NCI-H226 (cell line): ENCODE data around the gene HELZ.
A peak's percentile ranks its signal among the peaks of the same experiment; 100 is the strongest.
"Not testable (repeated sequence)": the region's sequence is repeated elsewhere in the genome, so short reads cannot be mapped to it uniquely, and the experiment has no call there.

Source experiments
- DNase-seq: peaks from one replicate; pipeline ENCODE4 v3.0.0-alpha.2; 2015

Gene HELZ

GRCh38 chr17:67109111-67109510 lies 135.9 kb downstream of the HELZ start:
- DNase-seq = no peak

GRCh38 chr17:67107811-67108775 lies 136.9 kb downstream of the HELZ start:
- no peak for DNase-seq

- no peak for DNase-seq
Measured at GRCh38 chr17:67107171-67107570, 137.8 kb downstream of the HELZ start.

GRCh38 chr17:67105213-67105612 lies 139.8 kb downstream of the HELZ start:
- DNase-seq = peak; percentile 65

- not testable (repeated sequence) for DNase-seq
Measured at GRCh38 chr17:67104641-67105040, 140.4 kb downstream of the HELZ start.

- DNase-seq = no peak
Measured at GRCh38 chr17:67098006-67098405, 147.0 kb downstream of the HELZ start.

- DNase-seq = no peak
Measured at GRCh38 chr17:67096609-67097008, 148.4 kb downstream of the HELZ start.

- DNase-seq = peak; percentile 38
Measured at GRCh38 chr17:67095803-67096202, 149.2 kb downstream of the HELZ start.

GRCh38 chr17:67095291-67095690 lies 149.7 kb downstream of the HELZ start:
- DNase-seq = peak; percentile 91

GRCh38 chr17:67093348-67093747 lies 151.6 kb downstream of the HELZ start:
- no peak for DNase-seq

- DNase-seq = not testable (repeated sequence)
Measured at GRCh38 chr17:67092710-67093109, 152.3 kb downstream of the HELZ start.

- DNase-seq = no peak
Measured at GRCh38 chr17:67092291-67092690, 152.7 kb downstream of the HELZ start.

GRCh38 chr17:67090341-67090740 lies 154.7 kb downstream of the HELZ start:
- DNase-seq = no peak

GRCh38 chr17:67088639-67089038 lies 156.4 kb downstream of the HELZ start:
- DNase-seq = no peak

- no peak for DNase-seq
Measured at GRCh38 chr17:67085406-67085805, 159.6 kb downstream of the HELZ start.

- DNase-seq = no peak
Measured at GRCh38 chr17:67082107-67082506, 162.9 kb downstream of the HELZ start.

- DNase-seq = no peak
Measured at GRCh38 chr17:67080804-67081203, 164.2 kb downstream of the HELZ start.

- no peak for DNase-seq
Measured at GRCh38 chr17:67079491-67079890, 165.5 kb downstream of the HELZ start.

- no peak for DNase-seq
Measured at GRCh38 chr17:67078292-67078691, 166.7 kb downstream of the HELZ start.

- DNase-seq = no peak
Measured at GRCh38 chr17:67076290-67076689, 168.7 kb downstream of the HELZ start.

- DNase-seq = no peak
Measured at GRCh38 chr17:67074781-67075180, 170.2 kb downstream of the HELZ start.

GRCh38 chr17:67072885-67073284 lies 172.1 kb downstream of the HELZ start:
- DNase-seq = no peak

- no peak for DNase-seq
Measured at GRCh38 chr17:67071595-67071994, 173.4 kb downstream of the HELZ start.

- DNase-seq = no peak
Measured at GRCh38 chr17:67069603-67070136, 175.3 kb downstream of the HELZ start.
